DMS153 treated with DMSO at 0.1 percent for 48 hours (cell line): Measurements from ENCODE around the gene DNAH6.

ENCODE experiments used
- DNase-seq: peaks from one replicate; lab custom pipeline; 2025; ENCODE audit not compliant: unreplicated experiment; lab: John Stamatoyannopoulos, UW

Gene DNAH6

DNA sequence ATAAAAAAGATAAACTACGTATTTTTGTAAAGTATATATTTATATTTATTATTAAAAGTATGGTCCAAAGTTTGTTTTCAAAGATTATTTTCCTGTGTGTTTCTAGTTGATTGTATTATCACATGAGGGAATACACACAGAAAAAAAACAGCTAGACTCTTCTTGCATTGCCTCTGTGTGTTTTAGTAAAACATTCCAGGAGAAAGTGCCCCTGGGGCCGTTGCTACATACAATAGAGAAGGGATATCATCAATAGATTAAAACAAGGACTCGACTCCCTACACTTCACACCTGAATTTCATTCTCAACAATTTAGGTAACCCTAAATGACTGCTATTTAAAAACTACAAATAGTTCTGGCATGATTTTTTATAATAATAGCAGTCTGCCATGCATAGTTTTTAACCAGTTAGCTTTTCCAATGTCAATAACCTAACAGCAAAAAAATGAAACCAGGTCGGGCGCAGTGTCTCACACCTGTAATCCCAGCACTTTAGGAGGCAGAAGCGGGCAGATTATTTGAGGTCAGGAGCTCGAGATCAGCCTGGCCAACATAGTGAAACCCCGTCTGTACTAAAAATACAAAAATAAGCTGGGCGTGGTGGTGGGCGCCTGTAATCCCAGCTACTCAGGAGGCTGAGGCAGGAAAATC lies 171.3 kb downstream of the DNAH6 start:
- no peak for DNase-seq

DNA sequence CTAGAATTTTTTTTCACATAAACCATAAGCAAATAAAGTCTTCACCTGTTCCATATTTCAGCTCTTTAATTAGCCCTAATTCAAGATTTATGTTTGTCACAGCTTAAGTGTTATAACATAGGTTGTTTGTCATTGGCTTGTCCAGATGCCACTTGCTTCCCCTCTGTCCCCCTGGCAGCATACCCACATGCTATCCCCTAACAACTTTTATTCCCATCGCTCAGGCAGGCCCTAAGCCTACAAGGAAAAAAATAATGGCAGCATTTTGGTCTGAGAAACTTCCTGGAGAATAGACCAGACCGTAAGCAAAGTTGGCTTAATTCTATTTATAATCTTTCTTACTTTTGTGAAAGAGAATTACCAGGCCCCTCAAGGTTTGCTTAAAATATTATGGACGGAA lies 173.9 kb downstream of the DNAH6 start:
- DNase-seq, result no peak

DNA sequence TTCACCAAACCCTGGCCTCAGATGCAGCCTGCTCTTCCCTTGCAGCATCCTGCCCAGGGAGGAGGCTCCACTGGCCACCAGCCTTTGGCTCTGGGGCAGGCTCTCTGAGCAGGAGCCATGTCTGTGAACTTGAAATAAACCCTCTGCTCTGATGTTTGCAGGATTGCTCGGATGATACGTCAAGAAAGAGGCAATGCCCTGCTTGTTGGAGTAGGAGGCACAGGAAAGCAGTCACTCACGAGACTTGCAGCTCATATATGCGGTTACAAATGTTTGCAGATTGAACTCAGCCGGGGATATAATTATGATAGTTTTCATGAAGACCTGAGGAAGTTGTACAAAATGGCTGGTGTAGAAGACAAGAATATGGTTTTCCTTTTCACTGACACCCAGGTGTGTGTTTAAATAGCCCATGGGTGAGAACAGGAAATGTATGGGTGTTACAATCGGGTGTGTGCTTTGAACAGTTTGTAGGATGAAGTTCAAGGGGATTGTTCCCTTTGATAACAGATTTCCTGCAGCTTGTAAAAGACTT lies 177.9 kb downstream of the DNAH6 start:
- no peak for DNase-seq

GRCh38 chr2:84697895-84698294 lies 181.6 kb downstream of the DNAH6 start:
- DNase-seq, result no peak

- DNase-seq, result no peak
Observed at GRCh38 chr2:84700006-84700405, 183.7 kb downstream of the DNAH6 start.

DNA sequence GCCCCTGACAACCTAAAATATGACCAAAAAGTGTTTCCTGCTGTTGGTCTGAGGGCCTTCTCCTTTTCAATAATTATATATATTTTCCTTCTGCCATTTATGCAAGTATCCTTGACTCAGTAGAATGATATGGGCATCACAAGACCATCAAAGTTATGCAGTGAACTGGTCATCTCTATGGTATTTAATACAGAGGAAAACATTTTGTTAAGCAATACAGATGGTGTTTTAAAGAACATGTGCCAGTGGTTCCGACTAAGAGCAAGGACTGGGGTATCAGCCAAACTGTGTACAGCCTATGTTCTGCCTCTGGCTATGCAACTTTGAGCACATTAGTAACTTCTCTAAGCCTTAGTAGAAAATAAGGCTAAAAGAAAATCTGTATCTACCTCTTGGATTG lies 185.6 kb downstream of the DNAH6 start:
- DNase-seq, result no peak

DNA sequence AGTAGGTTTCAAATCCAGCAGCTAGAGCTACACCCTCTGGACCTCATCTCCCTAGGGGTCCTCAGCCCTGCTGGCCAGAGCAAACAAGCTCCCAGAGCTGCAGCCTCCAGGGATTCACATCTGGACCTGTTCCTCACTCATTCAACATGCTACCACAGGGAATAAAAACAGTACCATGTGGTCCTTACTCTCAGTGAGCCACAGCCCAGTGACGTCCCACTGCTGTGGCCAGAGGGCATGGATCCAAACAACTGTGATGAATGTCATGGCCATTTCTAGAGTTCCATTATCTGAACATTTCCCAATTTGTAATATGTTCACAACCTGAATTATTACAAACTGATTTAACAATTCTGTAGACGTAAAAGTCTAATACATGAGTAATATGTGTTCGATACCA lies 186.6 kb downstream of the DNAH6 start:
- no peak for DNase-seq

DNA sequence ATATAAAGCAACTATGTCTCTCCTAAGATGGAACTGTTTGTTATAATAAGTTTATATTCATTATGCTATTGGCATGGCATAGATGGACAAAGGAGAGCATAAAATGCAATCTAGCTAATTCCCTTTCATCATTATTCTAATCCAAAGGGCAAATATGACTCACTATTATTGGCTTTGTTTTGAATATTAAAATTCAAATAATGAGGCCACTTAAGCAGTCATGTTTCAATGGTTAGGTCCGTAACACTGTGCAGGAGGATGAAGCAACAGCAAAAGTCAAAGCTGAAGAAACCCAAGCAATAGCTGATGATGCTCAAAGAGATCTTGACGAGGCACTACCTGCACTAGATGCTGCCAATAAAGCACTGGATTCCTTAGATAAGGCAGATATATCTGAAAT lies 187.5 kb downstream of the DNAH6 start:
- no peak for DNase-seq

DNA sequence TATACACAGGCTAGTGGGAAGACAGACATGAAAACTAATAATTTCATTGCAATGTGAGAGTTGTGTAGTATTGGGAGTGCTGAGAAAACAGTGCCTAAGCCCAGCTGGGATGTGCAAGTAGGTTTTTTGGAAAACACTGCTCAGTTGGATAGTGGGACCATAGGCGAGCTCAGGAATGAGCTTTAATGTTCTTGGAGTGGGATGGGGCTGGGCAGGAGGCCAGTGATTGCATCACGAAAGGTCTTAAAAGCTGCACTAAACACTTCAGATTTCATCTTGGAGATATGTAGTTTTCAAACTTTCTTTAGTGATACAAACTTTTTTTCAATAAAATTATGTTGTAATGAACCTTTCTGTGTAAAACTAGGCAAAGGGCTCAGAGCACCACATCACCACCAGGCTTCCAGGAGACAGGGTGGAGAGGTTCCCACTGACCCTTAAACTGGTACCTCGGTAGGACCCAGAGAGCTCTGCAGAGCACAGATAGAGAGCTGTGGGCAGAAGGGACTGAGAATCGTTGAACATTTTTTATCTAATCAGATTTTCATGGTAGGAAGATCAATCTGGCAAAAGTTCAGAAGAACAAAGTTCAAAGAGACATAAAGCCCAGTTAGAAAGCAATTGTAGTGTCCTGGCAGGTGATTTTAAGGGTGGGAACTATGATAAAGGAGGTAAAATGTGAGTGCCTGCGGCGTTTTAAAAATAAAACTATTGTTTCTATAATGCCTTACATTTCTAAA lies 188.4 kb downstream of the DNAH6 start:
- DNase-seq, result no peak

DNA sequence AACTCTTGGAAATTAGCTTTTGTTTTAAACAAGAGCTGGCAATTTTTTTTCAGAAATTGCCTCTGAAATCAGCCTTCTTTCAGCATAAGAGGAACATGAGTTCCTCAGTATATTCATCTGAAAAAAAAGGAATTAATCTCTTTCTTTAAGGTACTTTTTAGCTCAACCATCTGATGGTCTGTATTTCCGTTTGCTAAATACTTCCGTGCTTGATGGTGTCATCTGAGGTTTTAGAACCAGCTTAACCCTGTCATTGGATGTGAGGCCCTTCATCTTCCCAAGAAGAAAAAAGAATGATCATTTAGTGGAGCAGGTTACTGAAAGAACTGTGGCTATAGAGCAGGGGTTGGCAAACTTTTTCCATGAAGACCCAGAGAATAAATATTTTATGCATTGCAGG lies 189.6 kb downstream of the DNAH6 start:
- no peak for DNase-seq

- no peak for DNase-seq
Observed at GRCh38 chr2:84708442-84708841, 192.1 kb downstream of the DNAH6 start.

GRCh38 chr2:84711651-84712050 lies 195.4 kb downstream of the DNAH6 start:
- DNase-seq, result no peak

DNA sequence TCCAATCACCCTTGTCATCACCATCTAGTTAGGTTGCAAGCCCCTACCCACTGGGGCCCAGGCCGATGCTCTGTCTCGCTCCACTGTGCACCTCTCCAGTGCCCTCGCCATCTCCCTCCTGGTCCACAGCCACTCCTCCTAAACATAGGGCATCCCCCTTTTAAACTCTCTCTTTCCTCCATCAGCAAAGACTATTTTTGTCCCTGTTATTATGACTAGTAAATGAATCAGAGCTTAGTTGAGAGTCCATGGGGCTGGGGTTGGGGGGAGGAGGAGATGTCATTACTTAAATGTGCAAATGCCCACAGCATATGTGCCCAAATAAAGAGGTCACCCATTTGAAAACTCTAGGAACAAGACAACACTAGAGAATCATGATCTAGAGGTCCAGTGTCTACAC lies 197.1 kb downstream of the DNAH6 start:
- DNase-seq, result no peak

DNA sequence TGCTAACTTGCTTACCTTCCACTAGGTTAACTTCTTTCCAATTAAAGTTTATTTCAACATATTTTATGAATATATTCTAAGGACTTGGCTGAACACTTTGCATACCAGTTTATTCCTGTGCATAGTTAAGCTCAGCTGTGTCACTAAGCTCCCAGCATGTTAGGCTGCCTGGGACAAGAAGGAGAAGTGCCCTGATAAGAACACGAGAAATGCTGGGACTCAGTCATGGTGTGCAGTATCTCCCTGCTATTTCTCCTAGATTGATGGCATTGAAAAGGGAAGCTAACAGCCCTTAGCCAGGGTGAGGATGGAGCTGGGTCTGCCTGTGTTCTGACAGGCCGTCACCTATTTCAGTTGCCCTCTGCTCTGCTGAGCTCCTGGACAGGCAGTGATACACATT lies 200.3 kb downstream of the DNAH6 start:
- no peak for DNase-seq

DNA sequence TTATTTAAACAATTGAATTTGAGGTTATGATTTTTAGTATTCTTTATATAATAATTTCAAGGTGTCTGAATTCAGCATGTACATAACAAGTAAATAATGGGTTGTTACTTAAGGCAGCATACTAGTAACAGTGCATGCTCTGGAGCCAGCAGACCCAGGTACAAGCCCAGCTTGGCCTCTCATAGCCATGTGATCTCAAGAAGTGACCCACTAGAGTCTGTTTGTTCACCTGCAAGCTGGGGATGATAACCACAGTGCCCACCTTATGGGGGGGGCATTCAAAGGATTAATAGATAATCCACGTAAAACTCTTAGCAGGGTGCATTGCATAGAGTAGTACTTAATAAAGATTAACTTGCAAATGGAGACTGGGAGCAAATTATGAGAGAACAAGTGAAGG lies 201.0 kb downstream of the DNAH6 start:
- no peak for DNase-seq

GRCh38 chr2:84719434-84719833 lies 203.1 kb downstream of the DNAH6 start:
- no peak for DNase-seq

- no peak for DNase-seq
Observed at GRCh38 chr2:84723831-84724230, 207.5 kb downstream of the DNAH6 start.

DNA sequence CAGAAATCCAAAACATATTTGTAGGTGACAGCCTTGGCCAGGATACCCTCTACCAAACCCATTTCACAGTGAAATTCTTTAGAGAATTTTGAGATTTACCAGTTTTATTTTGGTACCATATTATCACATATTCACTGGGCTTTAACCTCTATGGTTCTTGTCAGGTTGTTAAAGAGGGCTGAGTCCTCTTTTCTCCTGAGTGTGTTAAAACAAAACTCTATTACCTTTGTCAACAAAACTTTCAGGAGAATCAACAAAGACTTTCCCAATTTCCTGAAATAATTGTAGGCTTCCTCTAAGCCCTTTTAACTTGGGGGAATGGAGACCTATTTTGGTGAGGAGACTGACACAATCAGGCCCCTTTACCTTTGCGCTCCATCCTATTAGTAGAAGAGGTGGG lies 209.4 kb downstream of the DNAH6 start:
- DNase-seq, result no peak

DNA sequence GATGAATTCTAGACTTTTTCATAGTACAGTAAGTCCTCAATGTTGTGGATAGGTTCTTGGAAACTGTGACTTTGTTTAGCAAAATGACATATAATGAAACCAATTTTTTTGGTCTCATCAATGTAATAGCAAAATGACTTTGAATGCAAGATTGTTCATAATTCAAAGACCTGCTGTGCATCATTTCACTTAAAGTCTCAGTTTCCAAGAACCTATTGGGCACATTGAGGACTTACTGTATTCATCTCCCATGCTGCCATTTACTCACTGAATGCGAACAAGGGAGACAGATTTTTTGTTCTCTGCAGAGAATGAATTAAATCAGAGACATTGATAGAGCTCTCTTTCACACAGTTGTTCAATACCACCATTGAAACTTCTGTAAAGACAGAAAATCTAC lies 211.0 kb downstream of the DNAH6 start:
- DNase-seq, result no peak

DNA sequence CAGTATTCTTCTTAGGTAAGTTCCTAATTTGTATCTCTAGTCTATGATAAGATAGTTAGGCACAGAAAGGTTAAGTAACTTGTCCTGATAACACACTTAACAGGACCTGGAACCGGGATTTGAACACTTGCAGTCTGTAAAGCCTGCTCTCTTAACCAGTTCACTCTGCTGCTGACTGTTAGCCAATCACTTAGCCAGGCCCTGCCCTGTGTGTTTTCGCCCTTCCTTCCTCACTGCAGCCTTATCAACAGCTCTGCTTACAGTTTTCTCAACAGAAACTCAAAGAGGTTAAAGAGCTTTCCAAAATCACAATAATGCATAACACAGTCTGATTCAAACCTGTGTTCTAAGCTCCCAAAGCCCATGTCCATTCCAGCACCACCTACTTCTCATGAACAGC lies 212.9 kb downstream of the DNAH6 start:
- DNase-seq, result no peak

GRCh38 chr2:84731185-84731584 lies 214.9 kb downstream of the DNAH6 start:
- DNase-seq, result no peak

DNA sequence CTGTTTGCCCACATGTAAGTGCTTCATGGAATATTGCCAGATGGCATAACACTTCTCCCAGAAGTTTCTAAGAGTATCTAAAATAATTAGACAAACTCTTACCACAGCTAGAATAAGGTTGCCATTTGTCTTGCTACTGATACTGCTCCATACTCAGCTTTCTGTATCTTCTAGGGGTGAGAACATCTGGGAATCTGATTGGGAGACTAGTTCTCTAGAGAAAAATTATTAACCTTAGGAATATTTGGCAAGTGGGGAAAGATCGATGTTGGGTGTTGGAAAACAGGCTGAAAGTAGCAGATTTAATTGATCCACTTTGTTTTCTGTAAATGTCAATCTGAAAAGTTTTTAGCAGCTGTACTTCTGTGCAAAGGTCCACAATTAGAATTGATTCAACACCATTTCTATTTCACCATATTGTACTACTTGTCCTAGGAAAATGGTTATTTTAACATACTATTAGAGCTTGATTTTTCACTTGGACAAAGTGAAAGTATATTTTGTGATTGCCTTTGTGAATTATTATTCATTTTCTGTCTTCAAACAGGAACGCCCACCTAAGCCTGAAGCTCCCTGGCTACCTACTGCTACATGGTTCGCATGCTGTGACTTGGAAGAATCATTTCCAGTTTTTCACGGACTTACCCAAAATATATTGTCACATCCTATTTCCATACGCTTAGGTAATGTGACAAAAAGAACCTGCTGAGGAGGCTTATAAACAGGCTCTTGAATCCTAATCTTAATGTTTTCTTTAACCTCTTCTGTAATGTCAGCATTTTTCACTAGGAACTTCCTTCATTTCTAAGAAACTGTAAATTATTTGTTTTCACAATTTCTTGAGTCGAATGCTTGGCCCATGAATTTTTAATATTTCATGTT lies 216.8 kb downstream of the DNAH6 start:
- DNase-seq, result no peak
